Measurements from ENCODE around the gene EXOC3L4. TPM values are rescaled to one million over a fixed set of nuclear protein-coding genes. Genes with fewer than 3 reads are reported as not detected.

EXOC3L4 gene
- total and polyA plus RNA-seq, 9 of the 15 experiments (the other 6 are each of a cell fraction or from before 2014, with no cell fraction given) = 0.10 to 6.7 (median 0.98) TPM; not detected in 1

- TF ChIP-seq UBTF (IDR thresholded peaks at IDR 0.05; ENCODE audit: borderline replicate concordance in 1 of 2, low read depth in 2 of 2, low read length in 2 of 2) = no peak
Observed at GRCh38 chr14:103085106-103086091, 9.1 kb upstream of the EXOC3L4 start (continued).

- Histone ChIP-seq H3K4me3 (no peak overlapping the region), H3K4me1 (replicated peaks in 1 of 2; ENCODE audit: control insufficient read depth in 2 of 2, insufficient read depth in 2 of 2, low read length in 2 of 2) (peaks cover 5 to 64% of the 10 kb centered on the region in 2 experiments; a peak in 4 of 5 replicates), H4K20me1 (replicated peaks; ENCODE audit: control insufficient read depth, insufficient read depth, low read length) (no peaks in the 10 kb centered on the region), H3K9ac (ENCODE audit: insufficient read depth in 1 of 2, low read depth in 2 of 2, low read length in 2 of 2) (no peak overlapping the region), H3K9me1 (ENCODE audit: control insufficient read depth, insufficient read depth, low read length) (no peaks in the 10 kb centered on the region), H3K36me3 (ENCODE audit: control insufficient read depth, insufficient read depth, low read length) (no peaks in the 10 kb centered on the region), H2AFZ (ENCODE audit: low read depth, low read length) (no peak overlapping the region), H3K9me3 (replicated peaks; ENCODE audit: control insufficient read depth, insufficient read depth, low read depth, low read length) (no peaks in the 10 kb centered on the region), H3K27me3 (ENCODE audit: control insufficient read depth in 2 of 2, insufficient read depth in 2 of 2, low read length in 2 of 2) (peaks cover 0 to 8% of the 10 kb centered on the region in 2 experiments; a peak in 2 of 5 replicates), H3K79me2 (ENCODE audit: control insufficient read depth, insufficient read depth, low read length) (no peaks in the 10 kb centered on the region), H3K4me2 (ENCODE audit: insufficient read depth, low read length) (no peak overlapping the region), H3K27ac (ENCODE audit: extremely low read depth, low read depth, low read length) (no peak overlapping the region)
- TF ChIP-seq CTCF (IDR thresholded peaks at IDR 0.05 in 2 of 3, conservative IDR thresholded peaks at IDR 0.05 in 1 of 3; ENCODE audit: insufficient read depth in 2 of 3, low read depth in 1 of 3, low read length in 3 of 3) (no peak), ZBTB34 (CRISPR knock-in tag; IDR thresholded peaks at IDR 0.05) (no peak), ZNF12 (CRISPR knock-in tag; IDR thresholded peaks at IDR 0.05) (no peak), ZNF586 (CRISPR knock-in tag; conservative IDR thresholded peaks at IDR 0.05) (no peak), EP400 (IDR thresholded peaks at IDR 0.05) (no peak), ZBTB9 (CRISPR knock-in tag; IDR thresholded peaks at IDR 0.05) (no peak), PML (IDR thresholded peaks at IDR 0.05; ENCODE audit: low read length) (no peak), ZNF766 (CRISPR knock-in tag; conservative IDR thresholded peaks at IDR 0.05) (no peak)
- WGBS (ENCODE audit: insufficient coverage, low coverage, missing lambda C conversion rate) = 0% methylated on average over 8 of the region's 8 CpGs
- intact Hi-C loops (cut with micrococcal nuclease) (no loop called here), in situ Hi-C loops (cut with MboI) (loop anchor here (10.0 kb wide), 1 partner anchor 448 kb away; no protein-coding TSS in a partner anchor)
- POLR2A ChIA-PET = interaction anchor here (0.6 to 1.3 kb wide), 2 partner anchors 12 to 13 kb away, joined by 3 to 7 read pairs; no protein-coding TSS in a partner anchor
- BruUV-seq (replicated peaks) = no TSS peak
- ATAC-seq = no peak
- no peak for FAIRE-seq
- DNase-seq (ENCODE audit: extremely low read depth in 1 of 4, low spot score in 3 of 4) = no peak
- CTCF ChIA-PET (ENCODE audit: low intra/inter-chr PET ratio) = interaction anchor here (1.1 kb wide), 1 partner anchor 207 kb away, joined by 3 read pairs; no protein-coding TSS in a partner anchor
Observed at GRCh38 chr14:103086771-103087342, 7.7 kb upstream of the EXOC3L4 start.
